Thymus (tissue), 11 donors: ENCODE measurements around the gene LIN9. TPM values are rescaled to one million over a fixed set of nuclear protein-coding genes. Genes with fewer than 3 reads are reported as not detected.
"Not testable (repeated sequence)": the region's sequence is repeated elsewhere in the genome, so short reads cannot be mapped to it uniquely, and the experiment has no call there.

Source experiments
- DNase-seq, 9 donors: peaks; one replicate each; pipeline ENCODE4 v3.0.0-alpha.2; 2013; ENCODE audit warnings: low spot score in 9 of 9, low read depth in 6 of 9, missing footprints in 1 of 9
- H3K27ac ChIP-seq, 2 donors: one replicate each; pipeline ENCODE4 v1.5.1; 2013; ENCODE audit warnings: control low read depth in 1 of 2, low read depth in 1 of 2, low read length in 1 of 2, mild to moderate bottlenecking in 1 of 2, moderate library complexity in 1 of 2
- H3K27me3 ChIP-seq, 2 donors: one replicate each; pipeline ENCODE4 v1.5.1; 2013; ENCODE audit warnings: low read length in 1 of 2; ENCODE audit not compliant: control insufficient read depth in 2 of 2, insufficient read depth in 1 of 2
- H3K36me3 ChIP-seq, 2 donors: one replicate each; pipeline ENCODE4 v1.5.1; 2013; ENCODE audit warnings: low read length in 1 of 2, mild to moderate bottlenecking in 1 of 2, moderate library complexity in 1 of 2; ENCODE audit not compliant: control insufficient read depth in 2 of 2, insufficient read depth in 2 of 2
- H3K4me1 ChIP-seq, 2 donors: one replicate each; pipeline ENCODE4 v1.5.1; 2013; ENCODE audit warnings: low read length in 2 of 2; ENCODE audit not compliant: control insufficient read depth in 2 of 2, insufficient read depth in 2 of 2
- H3K4me3 ChIP-seq, 2 donors: one replicate each; pipeline ENCODE4 v1.5.1; 2013; ENCODE audit warnings: low read length in 2 of 2, control low read depth in 1 of 2, mild to moderate bottlenecking in 1 of 2
- H3K9me3 ChIP-seq, 2 donors: one replicate each; pipeline ENCODE4 v1.5.1; 2013; ENCODE audit warnings: low read length in 1 of 2, mild to moderate bottlenecking in 1 of 2; ENCODE audit not compliant: control insufficient read depth in 2 of 2, insufficient read depth in 1 of 2
- WGBS: extraction: QIAGEN DNeasy Blood & Tissue Kit; methylation state at CpG from one replicate; pipeline ENCODE4 v1.1.7; 2013; 5-methylcytosine and 5-hydroxymethylcytosine counted together
- polyA plus RNA-seq: library from polyadenylated mRNA; stranded (reverse); fragments of 200-250 nt; gene quantifications from one replicate; pipeline ENCODE4 v1.2.3, GENCODE V29; 2013
- total RNA-seq: library from RNA; stranded (reverse); fragments of 120-200 nt; gene quantifications from one replicate; pipeline ENCODE4 v1.2.4, GENCODE V29; 2013
- donor health status: healthy.

Gene LIN9
- total and polyA plus RNA-seq, 2 donors: 5.5 to 13.3 TPM

GRCh38 chr1:226349801-226350518 is 41.0 kb upstream of the LIN9 start:
- Histone ChIP-seq H3K9me3 (no peaks in the 10 kb centered on the region), H3K27ac (no peak overlapping the region), H3K27me3 (no peaks in the 10 kb centered on the region), H3K4me1 (peaks cover 0 to 14% of the 10 kb centered on the region in 2 donors), H3K36me3 (no peaks in the 10 kb centered on the region), H3K4me3 (no peak overlapping the region)
- peak in 1 of 9 donors; percentile 19 for DNase-seq
- WGBS: 40% methylated on average over 18 of the region's 18 CpGs

- 88% methylated on average over 11 of the region's 11 CpGs for WGBS
- no peak overlapping the region for H3K4me3 ChIP-seq
- no peak for DNase-seq
Observed at GRCh38 chr1:226349081-226349480, 40.1 kb upstream of the LIN9 start.

GRCh38 chr1:226344441-226345259 is 35.7 kb upstream of the LIN9 start:
- peaks cover 0 to 1% of the 10 kb centered on the region in 2 donors for H3K4me1 ChIP-seq
- no peaks in the 10 kb centered on the region for H3K27me3 ChIP-seq
- no peak overlapping the region for H3K4me3 ChIP-seq
- peaks cover 0 to 12% of the 10 kb centered on the region in 2 donors for H3K9me3 ChIP-seq
- H3K36me3 ChIP-seq: no peaks in the 10 kb centered on the region
- H3K27ac ChIP-seq: no peak overlapping the region
- DNase-seq: no peak
- WGBS: 84% methylated on average over 8 of the region's 8 CpGs

More at GRCh38 chr1:226349081-226349480, 40.1 kb upstream of the LIN9 start:
- no peaks in the 10 kb centered on the region for H3K36me3 ChIP-seq
- H3K27me3 ChIP-seq: no peaks in the 10 kb centered on the region
- H3K4me1 ChIP-seq: peaks cover 0 to 14% of the 10 kb centered on the region in 2 donors
- no peaks in the 10 kb centered on the region for H3K9me3 ChIP-seq
- H3K27ac ChIP-seq: no peak overlapping the region

GRCh38 chr1:226342656-226343055 is 33.7 kb upstream of the LIN9 start:
- Histone ChIP-seq H3K9me3 (peaks cover 0 to 12% of the 10 kb centered on the region in 2 donors), H3K4me1 (no peaks in the 10 kb centered on the region), H3K27me3 (no peaks in the 10 kb centered on the region), H3K36me3 (no peaks in the 10 kb centered on the region), H3K27ac (no peak overlapping the region), H3K4me3 (no peak overlapping the region)
- WGBS: 89% methylated on average over 2 of the region's 2 CpGs
- DNase-seq: no peak

- H3K27ac ChIP-seq, DNase-seq, H3K4me3 ChIP-seq, H3K4me1 ChIP-seq, H3K27me3 ChIP-seq, H3K36me3 ChIP-seq: not testable (repeated sequence)
- H3K9me3 ChIP-seq: peaks cover 0 to 12% of the 10 kb centered on the region in 2 donors
- WGBS: 97% methylated on average over 3 of the region's 3 CpGs
Observed at GRCh38 chr1:226340111-226340510, 31.1 kb upstream of the LIN9 start.

- Histone ChIP-seq H3K27ac (no peak overlapping the region), H3K36me3 (no peaks in the 10 kb centered on the region), H3K9me3 (peaks cover 0 to 11% of the 10 kb centered on the region in 2 donors), H3K4me1 (no peaks in the 10 kb centered on the region), H3K4me3 (no peak overlapping the region), H3K27me3 (no peaks in the 10 kb centered on the region)
- 87% methylated on average over 8 of the region's 8 CpGs for WGBS
- DNase-seq: no peak
Observed at GRCh38 chr1:226337276-226337875, 28.4 kb upstream of the LIN9 start.

- Histone ChIP-seq H3K27me3 (no peaks in the 10 kb centered on the region), H3K27ac (no peak overlapping the region), H3K36me3 (no peaks in the 10 kb centered on the region), H3K9me3 (no peaks in the 10 kb centered on the region), H3K4me1 (no peaks in the 10 kb centered on the region), H3K4me3 (no peak overlapping the region)
- WGBS: 81% methylated on average over 1 of the region's 1 CpG
- DNase-seq: no peak
Observed at GRCh38 chr1:226335661-226336060, 26.7 kb upstream of the LIN9 start.

GRCh38 chr1:226332947-226333346 is 24.0 kb upstream of the LIN9 start:
- H3K27ac ChIP-seq: no peak overlapping the region
- no peak overlapping the region for H3K4me3 ChIP-seq
- no peaks in the 10 kb centered on the region for H3K4me1 ChIP-seq
- 73% methylated on average over 2 of the region's 2 CpGs for WGBS
- no peaks in the 10 kb centered on the region for H3K27me3 ChIP-seq
- H3K9me3 ChIP-seq: no peaks in the 10 kb centered on the region
- H3K36me3 ChIP-seq: no peaks in the 10 kb centered on the region
- DNase-seq: no peak

- Histone ChIP-seq H3K36me3 (no peaks in the 10 kb centered on the region), H3K27ac (no peak overlapping the region), H3K4me1 (no peaks in the 10 kb centered on the region), H3K4me3 (no peak overlapping the region), H3K9me3 (no peaks in the 10 kb centered on the region), H3K27me3 (no peaks in the 10 kb centered on the region)
- DNase-seq: no peak
- 99% methylated on average over 3 of the region's 3 CpGs for WGBS
Observed at GRCh38 chr1:226329237-226329636, 20.3 kb upstream of the LIN9 start.
